NCI-H1417 (cell line): Measurements from ENCODE around the gene TBC1D8.
A peak's percentile ranks its signal among the peaks of the same experiment; 100 is the strongest.
"Not testable (repeated sequence)": the region's sequence is repeated elsewhere in the genome, so short reads cannot be mapped to it uniquely, and the experiment has no call there.

ENCODE experiments used
- DNase-seq, 3 experiments: peaks; one replicate each; lab custom pipeline; 2025; lab: John Stamatoyannopoulos, UW

The TBC1D8 gene

DNA sequence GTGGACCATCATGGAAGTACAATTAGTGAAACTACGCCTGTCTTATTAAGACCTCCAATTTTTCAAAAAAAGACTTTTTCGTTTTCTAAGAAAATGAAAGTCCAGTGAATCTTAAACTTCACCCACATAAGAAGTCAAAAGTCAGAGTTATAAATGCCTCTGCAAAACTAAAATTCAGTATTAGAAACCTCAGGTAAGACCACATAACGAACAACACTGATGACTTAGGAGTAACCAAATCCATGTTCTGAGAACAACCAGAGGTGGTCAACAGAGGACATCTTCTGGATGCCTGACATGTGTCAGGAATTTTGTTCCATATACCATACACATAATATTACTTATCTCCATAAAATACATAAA, 86.7 kb downstream of the TBC1D8 start:
- no peak for DNase-seq

DNA sequence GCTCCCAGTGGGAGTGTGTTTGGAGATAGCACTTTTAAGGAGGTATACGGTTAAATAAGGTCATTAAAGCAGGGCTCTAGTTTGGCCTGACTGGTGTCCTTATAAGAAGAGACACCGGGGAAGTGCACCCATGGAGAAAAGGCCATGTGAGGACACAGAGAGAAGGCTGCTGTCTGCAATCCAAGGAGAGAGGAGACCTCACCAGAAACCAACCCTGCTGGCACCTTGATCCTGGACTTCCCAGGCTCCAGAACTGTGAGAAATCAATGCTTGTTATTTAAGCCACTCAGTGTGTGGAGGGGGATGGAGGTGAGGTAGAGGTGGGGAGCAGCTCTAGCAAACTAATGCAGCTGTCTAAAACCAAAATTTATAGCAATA, 87.1 kb downstream of the TBC1D8 start:
- no peak for DNase-seq

DNA sequence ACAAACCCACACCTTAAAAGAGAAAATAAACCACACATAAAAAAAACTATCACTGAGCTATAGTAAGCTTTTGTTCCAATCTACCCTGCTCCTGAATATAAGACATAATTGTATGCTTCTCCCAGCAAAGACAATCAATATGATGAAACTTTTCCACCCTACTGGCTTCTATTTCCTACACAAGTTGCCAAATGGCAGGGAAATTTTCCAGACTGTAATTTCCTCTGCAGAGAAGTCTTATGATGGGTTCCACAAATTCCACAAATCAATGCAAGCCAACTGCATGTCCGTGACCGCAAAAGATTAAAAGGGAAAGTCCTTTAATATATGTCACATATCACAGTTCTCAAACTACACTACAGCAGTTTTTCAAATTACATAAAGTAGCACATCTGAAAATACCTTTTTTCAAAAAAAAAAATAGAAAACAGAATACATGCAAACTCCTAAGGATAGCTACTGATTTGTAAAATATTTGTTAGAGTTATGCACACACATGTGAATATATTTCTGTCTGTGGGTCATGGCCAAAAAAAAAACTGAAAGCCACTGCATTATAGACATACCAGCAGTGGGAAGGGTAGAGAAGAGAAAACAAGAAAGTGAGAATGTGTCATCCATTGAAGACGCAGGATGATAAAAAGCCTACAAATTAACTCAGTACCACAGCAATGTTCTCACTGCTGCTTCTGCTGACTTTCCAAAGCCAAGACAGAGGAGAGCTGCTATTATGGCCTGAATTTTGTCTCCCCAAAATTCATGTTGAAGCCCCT, 87.6 kb downstream of the TBC1D8 start:
- DNase-seq: no peak

DNA sequence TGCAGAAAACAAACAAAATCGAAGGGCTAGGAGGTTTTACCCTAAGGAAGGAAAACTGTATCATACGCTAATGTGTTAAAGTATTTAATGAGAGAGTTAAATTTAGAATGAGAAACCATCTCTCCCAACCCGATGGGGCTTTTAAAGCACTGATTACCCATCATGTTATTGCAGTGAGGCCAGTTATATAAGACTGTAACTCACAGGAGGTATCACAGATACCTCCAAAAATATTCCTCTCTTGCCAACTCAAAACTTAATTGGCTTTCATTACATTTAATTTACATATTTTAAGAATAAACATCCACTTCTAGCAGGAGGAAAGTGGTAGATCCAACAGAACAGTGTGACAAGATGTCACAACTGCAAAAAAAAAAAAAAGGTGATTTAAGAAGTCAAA, 92.8 kb downstream of the TBC1D8 start:
- no peak for DNase-seq

DNA sequence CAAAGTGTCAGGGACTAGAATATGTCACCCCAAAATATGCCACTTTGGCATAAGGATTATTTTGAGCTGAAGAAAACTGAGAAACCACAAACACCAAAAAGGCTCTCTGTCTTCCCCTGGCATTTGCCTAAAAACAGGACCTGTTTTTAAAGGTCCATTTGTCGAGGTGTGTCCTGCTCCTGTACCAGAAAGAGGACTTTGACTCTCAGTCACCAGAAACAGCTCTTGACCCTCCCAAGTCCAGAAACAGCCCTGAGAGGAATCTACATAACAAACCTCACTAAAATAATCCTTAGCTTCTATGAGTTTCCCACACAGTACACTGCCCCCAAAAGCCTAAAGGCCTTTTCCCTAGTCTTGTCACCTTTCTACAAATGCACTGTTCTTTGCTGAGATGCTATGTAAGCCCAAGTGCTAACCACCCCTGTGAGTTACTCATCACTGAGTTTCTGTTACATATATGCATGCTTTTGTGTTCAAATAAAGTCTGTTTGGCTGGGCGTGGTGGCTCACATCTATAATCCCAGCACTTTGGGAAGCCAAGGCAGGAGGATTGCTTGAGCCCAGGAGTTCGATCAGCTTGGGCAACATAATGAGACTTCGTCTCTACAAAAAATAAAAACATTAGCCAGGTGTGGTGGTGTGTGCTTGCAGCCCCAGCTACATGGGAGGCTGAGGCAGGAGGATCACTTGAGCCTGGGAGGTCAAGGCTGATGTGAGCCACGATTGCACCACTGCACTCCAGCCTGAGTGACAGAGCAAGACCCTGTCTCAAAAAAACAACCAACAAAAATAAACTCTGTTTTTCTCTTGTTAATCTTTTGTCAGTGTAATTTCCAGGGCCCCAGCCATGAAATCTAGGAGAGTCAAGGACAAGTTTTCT, 93.9 kb downstream of the TBC1D8 start:
- no peak for DNase-seq

DNA sequence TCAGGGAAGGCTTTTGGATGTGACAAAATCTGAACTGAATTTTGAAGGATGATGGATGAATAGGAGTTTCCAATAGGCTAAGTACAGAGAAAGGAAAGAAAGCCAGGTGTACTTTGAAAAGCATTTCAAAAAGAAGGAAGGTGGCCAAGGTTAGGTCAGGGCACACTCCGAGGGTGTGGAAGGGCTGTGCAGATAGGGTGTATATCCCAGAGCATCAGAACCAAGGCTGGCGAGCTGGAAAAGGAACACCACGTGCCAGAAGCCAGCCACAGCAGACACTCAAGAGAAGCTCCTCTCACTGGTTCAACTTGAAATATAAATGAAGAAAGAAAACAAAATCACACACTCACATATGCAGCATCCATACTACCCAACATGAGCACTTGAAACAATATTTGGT, 98.1 kb downstream of the TBC1D8 start:
- no peak for DNase-seq

DNA sequence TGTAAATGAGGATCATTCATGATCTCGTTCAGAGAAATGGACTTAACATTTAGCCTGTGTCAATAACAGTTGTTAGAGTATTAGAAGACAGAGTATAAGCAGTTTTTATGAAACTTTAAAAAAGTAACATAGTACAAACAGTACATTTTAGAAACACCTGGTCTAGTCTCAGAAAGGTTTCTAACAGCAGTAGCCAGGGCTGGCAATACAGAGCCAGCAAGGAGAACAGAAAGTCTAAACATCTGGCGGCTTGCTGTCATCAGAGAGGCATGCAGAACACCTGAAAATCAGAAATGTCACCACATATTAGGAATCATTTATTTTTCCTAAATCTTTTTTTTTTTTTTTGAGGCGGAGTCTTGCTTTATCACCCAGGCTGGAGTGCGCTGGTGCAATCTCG, 99.0 kb downstream of the TBC1D8 start:
- DNase-seq: no peak

DNA sequence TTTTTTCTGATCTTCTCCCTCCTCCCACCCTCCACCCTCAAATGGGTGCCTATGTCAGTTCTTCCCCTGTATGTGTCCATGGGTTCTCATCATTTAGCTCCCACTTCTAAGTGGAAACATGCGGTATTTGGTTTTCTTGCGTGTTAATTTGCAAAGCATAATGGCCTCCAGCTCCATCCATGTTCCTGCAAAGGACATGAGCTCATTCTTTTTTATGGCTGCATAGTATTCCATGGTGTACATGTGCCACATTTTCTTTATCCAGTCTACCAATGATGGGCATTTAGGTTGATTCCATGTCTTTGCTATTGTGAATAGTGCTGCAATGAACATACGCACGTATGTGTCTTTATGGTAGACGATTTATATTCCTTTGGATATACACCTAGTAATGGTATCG, 100.3 kb downstream of the TBC1D8 start:
- not testable (repeated sequence) for DNase-seq

DNA sequence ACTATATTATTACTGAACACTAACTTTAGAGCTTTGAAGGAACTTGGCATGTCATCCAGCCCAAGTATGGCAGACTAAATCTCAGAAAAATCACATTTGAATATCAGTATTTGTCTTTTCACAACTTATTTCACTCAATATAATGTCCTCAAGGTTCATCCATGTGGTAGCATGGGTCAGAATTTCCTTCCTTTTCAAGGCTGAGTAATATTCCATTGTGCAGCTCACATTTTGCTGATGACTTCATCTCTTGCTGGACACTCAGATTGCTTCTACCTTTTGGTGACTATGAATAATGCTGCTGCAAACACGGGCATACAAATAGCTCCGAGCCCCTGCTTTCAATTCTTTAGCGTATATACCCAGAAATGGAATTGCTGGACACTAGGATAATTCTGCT, 102.4 kb downstream of the TBC1D8 start:
- no peak for DNase-seq

DNA sequence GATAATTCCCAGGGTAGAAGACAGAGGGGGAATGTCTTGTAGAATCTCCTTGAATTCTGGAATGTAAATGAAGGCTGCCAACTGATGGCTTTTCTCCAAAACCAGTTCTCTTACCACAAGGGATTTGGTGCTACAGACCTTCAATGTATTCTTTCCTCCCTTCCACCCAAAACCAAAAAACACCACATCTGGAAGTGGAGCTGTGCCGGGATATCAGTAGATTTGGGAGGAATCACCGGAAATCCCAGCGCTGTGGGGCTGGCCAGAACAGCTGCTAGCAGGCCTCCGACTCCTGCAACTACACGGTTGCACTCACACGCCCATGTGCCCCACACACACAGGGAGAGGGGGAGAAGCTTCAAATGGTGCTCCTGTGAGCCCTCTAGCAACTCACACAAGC, 103.4 kb downstream of the TBC1D8 start:
- DNase-seq: no peak

DNA sequence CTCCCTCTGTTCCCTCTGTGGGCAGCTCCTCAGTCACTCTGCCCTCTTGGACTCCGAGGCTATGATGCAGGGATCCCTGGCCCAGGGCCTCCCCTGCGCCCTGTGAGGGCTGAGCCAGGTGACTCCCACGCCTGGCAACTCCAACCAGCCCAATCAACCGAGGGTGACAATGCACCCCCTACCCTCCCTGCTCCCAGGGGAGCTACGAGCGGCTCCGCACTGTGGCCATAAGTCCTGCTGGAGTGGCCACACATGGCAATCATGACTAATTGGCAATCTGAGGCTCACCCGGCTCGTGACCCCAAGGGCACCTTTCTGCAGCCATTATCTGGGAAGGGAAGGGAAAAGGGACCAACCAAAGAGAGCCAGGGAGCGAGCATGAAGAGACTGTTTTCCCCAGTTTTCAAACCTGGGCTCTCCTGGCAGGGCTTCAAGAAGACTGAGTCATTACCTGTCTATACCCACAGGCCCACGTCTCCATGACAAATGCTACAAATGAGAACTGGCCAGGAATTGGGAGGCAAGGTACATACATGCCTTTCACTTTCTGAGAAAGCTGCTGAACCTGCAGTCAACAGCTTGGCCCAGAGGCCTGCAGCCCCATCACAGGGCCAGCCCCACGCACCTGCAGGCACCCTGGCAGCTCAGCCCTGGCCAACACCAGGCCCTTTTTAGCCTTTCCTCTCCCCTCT, 104.0 kb downstream of the TBC1D8 start:
- DNase-seq: peak in 1 of 3 experiments; percentile 3

DNA sequence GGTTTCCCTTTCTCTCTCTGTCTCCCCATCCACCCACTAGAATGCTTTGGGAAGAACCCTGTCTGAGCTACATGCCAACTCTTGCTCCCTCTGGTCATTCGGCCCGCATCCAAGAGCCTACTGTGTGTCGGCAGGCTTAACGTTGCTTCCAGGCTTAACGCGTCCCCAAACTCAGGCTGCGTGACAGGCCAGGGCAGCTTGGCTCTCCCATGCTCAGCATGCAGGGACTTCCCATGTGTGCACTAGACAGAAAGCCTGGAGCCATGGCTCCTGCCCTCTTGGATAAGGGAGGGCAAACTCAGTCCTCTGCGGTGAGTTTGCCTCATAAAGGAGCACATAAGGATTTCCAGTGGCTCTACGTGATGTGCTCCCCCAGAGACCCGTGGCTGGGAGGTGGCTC, 105.9 kb downstream of the TBC1D8 start:
- no peak for DNase-seq

DNA sequence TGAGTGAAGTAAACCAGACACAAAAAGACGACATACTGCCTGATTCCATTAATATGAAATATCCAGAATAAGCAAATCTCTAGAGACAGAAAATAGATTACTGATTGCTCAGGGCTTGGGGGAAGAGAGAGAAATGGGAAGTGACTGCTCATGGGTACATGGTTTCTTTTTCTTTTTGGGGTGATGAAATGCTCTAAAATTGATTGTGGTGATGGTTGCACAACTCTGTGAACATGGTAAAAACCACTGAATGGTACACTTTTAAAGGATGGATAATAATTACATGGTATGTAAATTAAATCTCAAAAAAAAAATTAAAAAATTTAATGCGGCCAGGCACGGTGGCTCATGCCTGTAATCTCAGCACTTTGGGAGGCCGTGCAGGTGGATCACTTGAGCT, 109.8 kb downstream of the TBC1D8 start:
- DNase-seq: no peak

DNA sequence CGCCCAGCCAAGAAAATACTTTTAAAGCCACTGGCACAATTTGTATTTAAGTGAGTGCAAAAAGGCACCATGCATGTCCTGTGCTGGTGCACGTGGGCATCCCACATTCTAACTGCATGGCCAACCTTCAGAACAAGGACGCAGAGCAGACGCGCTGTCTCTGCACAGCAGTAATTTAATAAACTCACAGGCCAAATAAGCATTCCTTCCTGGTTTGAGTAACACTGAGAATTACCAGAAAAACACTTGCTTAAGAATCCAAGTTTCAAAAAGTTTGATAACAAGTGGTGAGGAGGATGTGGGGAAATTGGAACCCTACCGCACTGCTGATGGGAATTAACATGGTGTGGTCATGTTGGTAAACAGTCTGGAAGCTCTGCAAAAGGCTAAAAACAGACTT, 110.4 kb downstream of the TBC1D8 start:
- no peak for DNase-seq

DNA sequence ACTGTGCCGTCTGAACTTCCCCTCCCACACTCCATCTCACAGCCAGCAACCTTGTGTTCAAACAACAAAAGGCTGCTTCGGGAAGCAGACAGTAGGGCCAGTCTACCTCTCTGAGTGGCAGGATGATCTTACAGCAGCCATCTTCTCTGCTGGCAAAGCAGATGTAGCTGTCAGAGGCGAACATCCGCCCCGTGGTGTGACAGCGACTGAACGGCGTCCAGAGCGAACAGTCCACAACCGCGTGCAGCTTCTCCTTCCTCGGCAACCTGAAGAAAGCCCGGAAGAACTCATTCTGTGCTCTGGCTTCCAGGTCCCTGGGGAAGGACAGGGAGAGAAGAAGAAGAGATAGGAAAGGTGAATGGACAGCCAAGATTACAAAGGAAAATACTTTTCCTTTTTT, 111.1 kb downstream of the TBC1D8 start:
- no peak for DNase-seq

DNA sequence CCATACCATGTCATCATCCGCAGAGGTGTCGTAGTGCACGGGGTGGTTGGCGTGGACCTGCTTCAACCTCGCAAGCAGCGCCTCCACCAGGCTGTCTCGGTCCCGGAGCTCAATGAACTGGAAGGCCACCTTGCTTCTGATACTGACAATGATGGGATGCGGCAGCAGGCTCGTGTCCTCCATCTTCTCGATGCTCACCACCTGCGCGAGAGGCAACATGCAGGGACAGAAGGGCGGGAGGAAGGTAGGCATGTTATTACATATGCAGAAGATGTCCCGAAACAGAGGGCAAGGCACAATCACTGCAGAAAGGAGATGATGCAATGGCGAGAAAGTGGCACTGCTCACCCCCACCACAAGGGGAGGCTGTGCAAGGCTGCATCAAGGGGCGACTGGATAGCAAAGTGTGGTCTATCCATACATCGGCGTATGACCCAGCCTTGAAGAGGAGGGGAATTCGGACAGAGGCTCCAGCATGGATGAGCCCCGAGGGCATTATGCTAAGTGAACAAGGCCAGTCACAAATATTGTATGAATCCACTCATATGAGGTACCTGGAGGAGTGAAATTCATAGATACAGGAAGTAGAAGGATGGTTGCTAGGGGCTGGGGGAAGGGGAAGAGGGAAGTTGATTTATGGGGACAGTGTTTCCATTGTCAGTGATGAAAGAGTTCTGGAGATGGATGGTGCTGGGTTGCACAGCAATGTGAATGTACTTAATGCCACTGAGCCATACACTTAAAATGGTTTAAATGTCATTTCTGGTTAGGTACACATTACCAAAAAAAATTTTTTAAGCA, 112.5 kb downstream of the TBC1D8 start:
- peak in 1 of 3 experiments; percentile 39 for DNase-seq

DNA sequence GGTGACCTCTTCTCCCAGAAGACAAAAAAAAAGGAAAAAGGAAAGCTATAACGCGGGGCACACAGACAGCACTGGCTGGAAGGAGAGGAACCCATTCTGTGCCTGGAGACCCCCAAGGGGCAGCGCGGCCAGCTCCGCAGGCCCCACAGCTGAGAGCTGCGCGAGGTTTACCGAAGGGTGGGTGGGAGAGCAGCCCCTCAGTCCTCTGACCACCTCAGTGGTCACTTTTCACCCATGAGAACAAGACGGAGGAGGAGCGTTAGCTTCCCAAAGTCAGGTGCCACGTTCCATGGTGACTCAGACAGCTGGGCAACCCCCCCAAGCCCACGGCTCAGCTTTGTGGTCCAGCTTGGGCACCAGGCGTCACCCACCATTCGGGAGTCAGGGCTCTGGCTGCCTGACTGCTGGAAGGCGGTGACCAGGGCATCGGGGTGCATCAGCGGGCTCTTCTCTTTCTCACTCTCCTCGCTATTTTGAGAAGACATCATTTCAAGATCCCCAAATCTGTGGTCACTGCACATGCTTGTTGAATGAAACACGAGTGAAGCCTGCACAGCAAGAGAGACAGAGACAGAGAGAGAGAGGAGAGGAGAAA, 113.9 kb downstream of the TBC1D8 start:
- no peak for DNase-seq

DNA sequence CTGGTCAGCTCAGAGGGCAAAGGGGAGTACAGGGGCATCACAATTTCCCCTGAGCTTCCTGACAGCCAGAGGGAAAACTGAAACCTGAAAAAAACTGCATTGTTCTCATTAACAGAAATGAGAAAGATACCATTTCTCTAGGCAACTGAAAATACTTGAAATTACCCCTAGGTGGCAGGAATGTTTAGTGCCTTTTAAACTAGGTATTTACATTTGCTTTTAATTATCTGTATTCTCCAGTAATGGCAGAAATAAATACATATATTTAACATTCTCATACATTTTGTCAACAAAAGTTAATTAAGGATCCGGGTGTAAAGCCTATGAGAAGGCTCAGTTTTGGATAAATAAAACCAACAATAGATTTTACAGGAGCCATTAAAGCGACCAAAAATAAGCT, 114.6 kb downstream of the TBC1D8 start:
- peak in 1 of 3 experiments; percentile 37 for DNase-seq

DNA sequence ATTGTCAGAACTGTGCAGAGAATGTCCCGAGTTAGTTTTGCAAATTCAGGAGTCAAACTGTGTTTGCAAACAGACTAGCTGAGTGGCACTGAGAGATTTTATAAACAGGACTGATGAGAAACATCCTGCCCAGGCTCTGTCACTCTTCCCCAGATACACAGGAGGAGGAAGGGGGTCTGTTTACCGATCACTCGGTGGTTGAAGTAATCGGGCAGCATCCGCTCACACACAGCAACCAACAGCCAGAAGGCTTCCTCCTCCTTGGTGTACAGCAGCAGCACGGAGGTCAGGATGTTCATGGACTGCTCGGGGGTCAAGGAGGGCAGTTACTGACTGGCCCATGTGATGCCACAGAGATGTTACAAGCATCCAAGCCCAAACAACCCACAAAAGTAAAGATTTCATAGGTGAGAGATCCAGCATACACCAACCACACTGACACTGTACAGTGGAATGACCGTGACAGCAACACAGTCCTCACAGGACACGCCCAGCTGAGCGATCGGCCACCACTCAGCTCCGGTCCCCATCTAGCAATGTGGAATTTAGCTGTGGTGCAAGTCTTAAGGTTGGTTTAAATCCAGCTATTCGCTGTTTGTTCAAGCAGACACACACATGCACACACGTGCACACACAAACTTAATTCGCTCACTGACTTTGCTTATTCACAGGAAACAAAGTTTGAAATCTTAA, 119.0 kb downstream of the TBC1D8 start:
- no peak for DNase-seq

DNA sequence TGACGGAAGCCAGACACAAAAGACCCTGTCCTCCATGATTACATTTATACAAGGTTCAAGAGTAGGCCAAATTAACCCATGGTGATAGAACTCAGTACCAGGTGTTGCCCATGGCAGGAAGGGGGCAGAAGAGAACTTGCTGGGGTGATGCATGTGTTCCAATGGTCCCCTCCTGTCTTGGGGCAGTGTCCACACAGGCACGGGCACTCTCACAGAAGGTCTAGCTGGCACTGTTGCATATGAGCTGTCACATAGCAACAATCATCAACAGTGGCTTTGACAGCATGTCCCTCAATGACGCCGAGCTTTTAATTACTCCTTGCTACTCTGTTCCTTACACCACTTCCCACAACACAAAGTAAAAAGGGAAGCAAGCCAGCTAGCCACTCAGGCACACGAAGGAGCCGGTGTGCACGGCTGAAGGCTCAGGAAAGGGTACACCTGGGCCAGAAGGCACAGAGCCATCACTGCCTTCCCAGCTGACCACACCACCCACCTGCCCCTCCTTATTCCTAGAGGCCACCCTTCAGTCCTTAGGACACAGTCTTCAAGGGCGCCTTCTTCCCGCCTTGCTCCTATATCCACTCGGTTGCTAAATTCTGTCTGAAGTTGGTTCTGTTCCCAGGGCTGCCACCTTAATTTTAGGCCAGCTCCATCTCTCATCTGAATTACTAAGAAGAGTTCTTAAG, 120.2 kb downstream of the TBC1D8 start:
- no peak for DNase-seq
